ENCODE data around the gene ACSM2B.

The ACSM2B gene

GRCh38 chr16:20612551-20613480, 36.6 kb upstream of the ACSM2B start:
- Histone ChIP-seq H3K27ac (ENCODE audit: low read depth, low read length) (no peak overlapping the region), H3K9me3 (ENCODE audit: control insufficient read depth, insufficient read depth, low read length) (no peaks in the 10 kb centered on the region), H3K27me3 (ENCODE audit: control insufficient read depth, low read length) (0 out of 2 replicates have a peak, but pooled peaks cover 4% of the 10 kb centered on the region), H4K20me1 (ENCODE audit: control insufficient read depth, insufficient read depth, low read depth, low read length) (no peaks in the 10 kb centered on the region), H3K79me2 (ENCODE audit: control insufficient read depth, low read length) (no peaks in the 10 kb centered on the region), H3K4me3 (ENCODE audit: low read length) (no peak overlapping the region), H3K4me2 (ENCODE audit: low read length) (no peak overlapping the region), H3K9me2 (replicated peaks; ENCODE audit: control insufficient read depth, low read length) (no peaks in the 10 kb centered on the region), H3K36me3 (ENCODE audit: control insufficient read depth, low read length) (no peaks in the 10 kb centered on the region), H3F3A (ENCODE audit: control insufficient read depth, insufficient read depth) (no peaks in the 10 kb centered on the region), H3K4me1 (ENCODE audit: control insufficient read depth, low read length) (no peaks in the 10 kb centered on the region)
- TF ChIP-seq CTCF (IDR thresholded peaks at IDR 0.05; ENCODE audit: low read depth, low read length, poor library complexity, severe bottlenecking) (no peak), EZH2phosphoT487 (IDR thresholded peaks at IDR 0.05; ENCODE audit: borderline replicate concordance, low read length) (no peak)

- no peaks in the 10 kb centered on the region for H3F3A ChIP-seq (ENCODE audit: control insufficient read depth, insufficient read depth)
These were observed 35.9 kb upstream of the ACSM2B start for GRCh38 chr16:20611975-20612481.

GRCh38 chr16:20611350-20611902, 35.3 kb upstream of the ACSM2B start:
- Histone ChIP-seq H3K36me3 (ENCODE audit: control insufficient read depth, low read length) (no peaks in the 10 kb centered on the region), H3K4me1 (ENCODE audit: control insufficient read depth, low read length) (no peaks in the 10 kb centered on the region), H3K79me2 (ENCODE audit: control insufficient read depth, low read length) (no peaks in the 10 kb centered on the region), H3K4me2 (ENCODE audit: low read length) (no peak overlapping the region), H3K9me3 (ENCODE audit: control insufficient read depth, insufficient read depth, low read length) (no peaks in the 10 kb centered on the region), H4K20me1 (ENCODE audit: control insufficient read depth, insufficient read depth, low read depth, low read length) (no peaks in the 10 kb centered on the region), H3K9me2 (replicated peaks; ENCODE audit: control insufficient read depth, low read length) (no peaks in the 10 kb centered on the region), H3K27me3 (ENCODE audit: control insufficient read depth, low read length) (0 out of 2 replicates have a peak, but pooled peaks cover 4% of the 10 kb centered on the region), H3K27ac (ENCODE audit: low read depth, low read length) (no peak overlapping the region), H3K4me3 (ENCODE audit: low read length) (no peak overlapping the region), H3F3A (ENCODE audit: control insufficient read depth, insufficient read depth) (no peaks in the 10 kb centered on the region)
- no peak for TF ChIP-seq EZH2phosphoT487 (IDR thresholded peaks at IDR 0.05; ENCODE audit: borderline replicate concordance, low read length)
- no peak for TF ChIP-seq CTCF (IDR thresholded peaks at IDR 0.05; ENCODE audit: low read depth, low read length, poor library complexity, severe bottlenecking)

More at GRCh38 chr16:20611975-20612481, 35.9 kb upstream of the ACSM2B start:
- Histone ChIP-seq H3K4me2 (ENCODE audit: low read length) (no peak overlapping the region), H3K4me3 (ENCODE audit: low read length) (no peak overlapping the region), H3K27ac (ENCODE audit: low read depth, low read length) (no peak overlapping the region), H3K79me2 (ENCODE audit: control insufficient read depth, low read length) (no peaks in the 10 kb centered on the region), H3K36me3 (ENCODE audit: control insufficient read depth, low read length) (no peaks in the 10 kb centered on the region), H3K9me3 (ENCODE audit: control insufficient read depth, insufficient read depth, low read length) (no peaks in the 10 kb centered on the region), H3K27me3 (ENCODE audit: control insufficient read depth, low read length) (0 out of 2 replicates have a peak, but pooled peaks cover 4% of the 10 kb centered on the region), H3K4me1 (ENCODE audit: control insufficient read depth, low read length) (no peaks in the 10 kb centered on the region), H4K20me1 (ENCODE audit: control insufficient read depth, insufficient read depth, low read depth, low read length) (no peaks in the 10 kb centered on the region), H3K9me2 (replicated peaks; ENCODE audit: control insufficient read depth, low read length) (no peaks in the 10 kb centered on the region)
- no peak for TF ChIP-seq CTCF (IDR thresholded peaks at IDR 0.05; ENCODE audit: low read depth, low read length, poor library complexity, severe bottlenecking)
- no peak for TF ChIP-seq EZH2phosphoT487 (IDR thresholded peaks at IDR 0.05; ENCODE audit: borderline replicate concordance, low read length)
